Endometrial microvascular endothelial cells (primary cell): Measurements from ENCODE around the gene PARVA. TPM values are rescaled to one million over a fixed set of nuclear protein-coding genes. Genes with fewer than 3 reads are reported as not detected.

Experiments
- in situ Hi-C: cut with HindIII; loops from 2 replicates; pipeline ENCODE4 v1.10.0; 2017; ENCODE audit warnings: low sequenced_read_pairs, low pct_unique_long_range_greater_than_20kb; ENCODE audit errors: inconsistent ontology term
- total RNA-seq: library from RNA; depleted of rRNA; stranded (reverse); fragments of >200 nt; gene quantifications from one replicate; pipeline ENCODE4 v1.2.3, GENCODE V29; 2015; ENCODE audit errors: inconsistent ontology term

Gene PARVA
- total RNA-seq, 1 donor from 2014 or later: 43.5 TPM

DNA sequence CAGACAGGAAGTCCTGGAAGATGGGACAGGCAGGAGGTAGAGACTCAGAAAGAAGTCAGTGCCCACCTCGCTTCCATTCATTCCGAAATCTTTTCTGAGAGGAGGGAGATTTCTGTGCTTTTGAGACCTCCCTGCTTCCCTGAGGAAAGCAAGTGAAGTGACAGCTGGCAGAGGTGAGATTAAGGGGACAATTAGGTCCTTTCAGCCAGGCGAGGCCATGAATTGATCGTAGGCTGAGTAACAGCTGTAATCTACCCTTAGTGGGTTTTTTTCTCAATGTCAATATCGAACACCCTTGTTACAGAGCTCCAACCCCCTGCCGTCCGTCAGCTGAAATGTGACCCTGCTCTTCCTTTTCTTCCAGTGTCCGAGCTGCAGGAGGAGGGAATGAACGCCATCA, 96.0 kb downstream of the PARVA start:
- in situ Hi-C loops: no loop called here

GRCh38 chr11:12474871-12475270, 97.5 kb downstream of the PARVA start:
- in situ Hi-C loops: no loop called here

DNA sequence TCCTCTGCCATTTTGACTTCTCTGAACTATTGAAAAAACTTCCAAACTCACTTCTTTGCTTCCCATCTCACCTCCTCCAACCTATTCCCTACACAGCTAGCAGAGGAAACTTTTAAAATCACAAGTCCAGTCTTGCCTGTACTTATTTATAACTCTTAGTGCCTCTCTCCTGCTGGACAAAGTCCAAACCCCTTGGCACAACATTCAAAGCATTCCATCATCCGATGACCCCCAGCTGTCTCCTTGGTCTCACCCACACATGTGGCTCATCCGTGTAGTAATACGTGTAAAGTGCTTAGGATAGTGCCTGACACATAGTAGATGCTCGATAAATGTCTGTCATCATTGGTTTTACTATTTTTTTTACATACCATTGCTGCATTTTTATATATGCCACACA, 101.4 kb downstream of the PARVA start:
- in situ Hi-C loops: no loop called here

GRCh38 chr11:12480401-12480800, 103.0 kb downstream of the PARVA start:
- in situ Hi-C loops: no loop called here

DNA sequence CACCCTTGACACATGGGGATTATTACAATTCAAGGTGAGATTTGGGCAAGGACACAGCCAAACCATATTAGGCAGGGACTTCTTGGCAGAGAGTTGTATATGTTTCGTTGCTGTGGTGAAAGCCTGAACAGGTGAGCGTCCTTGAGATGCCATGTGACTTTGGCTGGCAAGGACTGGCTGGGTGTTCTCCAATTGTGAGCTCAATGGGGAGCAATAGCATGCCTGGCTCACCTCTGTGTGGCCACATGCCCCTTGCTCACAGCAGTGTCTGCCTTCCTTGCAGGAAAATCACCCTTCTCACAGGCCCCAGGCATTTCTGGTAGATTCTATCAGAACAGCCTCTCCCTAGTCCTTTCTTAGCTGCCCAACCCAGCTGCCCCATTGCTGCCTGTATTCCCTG, 105.5 kb downstream of the PARVA start:
- in situ Hi-C loops: no loop called here

DNA sequence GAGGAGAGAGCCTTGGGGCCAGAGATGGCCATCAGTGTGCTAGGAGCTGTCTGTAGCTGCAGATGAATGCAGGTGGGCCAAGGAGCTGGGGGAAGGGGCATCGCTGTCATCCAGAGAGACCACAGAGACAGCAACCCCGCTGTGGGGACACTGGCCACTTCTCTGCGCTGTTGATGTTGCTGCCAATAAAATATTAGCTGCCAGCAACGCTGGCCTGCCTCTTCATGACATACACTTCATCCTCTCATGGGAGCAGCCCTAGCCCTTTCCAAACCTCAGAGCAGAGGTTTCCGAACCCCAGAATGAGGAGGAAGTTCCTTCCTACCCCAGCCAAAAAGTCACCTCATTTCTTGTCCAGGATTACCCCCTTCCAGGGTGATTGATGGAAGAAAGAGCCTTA, 106.2 kb downstream of the PARVA start:
- in situ Hi-C loops: no loop called here

DNA sequence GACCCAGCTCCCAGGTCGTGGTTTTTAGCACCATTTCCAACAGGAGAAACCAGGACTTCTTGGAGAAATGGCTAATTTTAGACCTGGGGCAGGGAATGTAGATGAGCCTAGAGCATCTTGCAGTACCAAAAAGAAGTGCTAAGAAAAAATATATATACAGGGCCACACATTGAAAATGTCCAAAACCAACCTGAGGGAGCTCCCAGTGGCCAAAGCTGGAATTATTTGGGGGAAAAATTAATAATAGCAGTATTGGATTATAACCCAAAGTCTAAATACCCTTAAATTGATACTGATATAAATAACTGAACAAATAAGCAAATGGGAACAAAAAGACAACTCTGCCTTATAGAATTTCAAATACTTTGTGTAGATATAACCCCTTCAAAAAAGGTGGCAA, 108.0 kb downstream of the PARVA start:
- in situ Hi-C loops: no loop called here

- in situ Hi-C loops: no loop called here
Observed at GRCh38 chr11:12489246-12489772, 111.9 kb downstream of the PARVA start.

DNA sequence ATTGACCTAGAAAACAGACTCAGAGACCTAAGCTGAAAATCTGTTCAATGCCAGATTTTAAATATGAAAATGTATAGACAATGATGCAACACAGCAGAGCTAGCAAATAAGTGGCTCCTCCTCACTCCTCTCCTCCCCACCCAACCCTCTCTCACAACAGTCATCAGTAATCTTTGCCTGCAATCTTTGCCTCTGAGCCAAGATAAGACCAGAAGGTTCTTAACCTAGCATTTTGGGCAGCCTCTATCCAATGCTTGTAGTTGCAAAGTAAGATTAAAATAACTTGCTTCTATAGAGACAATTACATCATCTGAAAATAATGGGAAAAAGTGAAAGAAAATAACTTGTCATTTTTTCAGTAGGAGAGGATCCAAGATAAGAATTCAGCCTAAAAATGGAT, 117.3 kb downstream of the PARVA start:
- in situ Hi-C loops: no loop called here

DNA sequence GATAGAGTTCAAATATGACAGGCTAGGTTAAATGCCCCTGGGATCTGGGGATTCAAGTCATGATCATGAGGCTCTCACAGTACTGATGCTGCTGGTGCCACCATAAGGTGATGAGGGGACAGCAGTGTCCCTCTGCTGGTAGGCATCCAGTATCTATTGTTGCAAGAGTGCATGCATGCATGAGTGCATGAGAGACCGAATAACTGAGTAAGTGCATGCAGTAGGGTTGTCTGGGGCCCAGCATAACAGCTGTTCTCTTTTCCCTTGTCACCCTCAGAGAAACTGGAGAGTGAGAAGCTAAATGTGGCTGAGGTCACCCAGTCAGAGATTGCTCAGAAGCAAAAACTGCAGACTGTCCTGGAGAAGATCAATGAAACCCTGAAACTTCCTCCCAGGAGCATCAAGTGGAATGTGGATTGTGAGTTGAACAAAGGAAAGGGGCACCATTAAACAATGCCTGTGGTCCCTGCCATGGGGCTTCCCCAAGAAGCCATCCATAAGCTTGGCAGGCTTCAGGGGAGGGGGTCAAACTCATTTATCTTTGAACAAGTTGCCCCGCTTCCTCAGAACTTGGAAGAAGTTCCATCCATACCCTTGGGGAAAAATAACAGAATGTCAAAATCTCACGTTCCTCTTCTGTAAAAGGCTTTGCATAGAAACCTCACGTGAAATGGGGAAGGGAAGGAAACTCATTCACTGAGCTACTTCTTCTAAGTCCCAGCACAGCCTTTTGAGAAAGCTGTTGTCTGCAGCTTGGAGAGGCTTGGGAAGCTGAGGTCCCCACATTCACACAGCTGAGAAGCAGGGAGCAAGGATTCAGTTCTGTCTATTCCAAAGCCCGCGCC, 119.0 kb downstream of the PARVA start:
- in situ Hi-C loops: no loop called here

DNA sequence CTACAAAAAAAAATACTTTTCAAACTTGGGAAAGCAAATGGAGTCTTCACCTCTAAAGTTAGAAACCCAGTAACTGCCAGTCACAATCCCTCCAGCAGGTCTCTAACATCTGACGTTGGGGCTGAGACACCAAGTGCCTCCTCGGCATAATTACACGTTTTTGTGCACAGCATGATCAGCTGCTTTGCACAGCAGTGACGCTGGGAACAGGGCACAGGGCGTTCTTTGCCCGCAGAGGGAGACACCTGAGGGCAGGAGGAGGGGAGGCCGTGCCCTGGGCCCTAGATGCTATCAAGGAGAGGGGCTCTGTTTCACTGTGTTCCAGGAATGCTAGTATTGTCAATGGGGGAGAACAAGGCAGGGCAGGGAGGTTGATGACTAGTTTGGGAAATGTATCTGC, 120.1 kb downstream of the PARVA start:
- in situ Hi-C loops: no loop called here

- in situ Hi-C loops: no loop called here
Observed at GRCh38 chr11:12499071-12499470, 121.7 kb downstream of the PARVA start.

DNA sequence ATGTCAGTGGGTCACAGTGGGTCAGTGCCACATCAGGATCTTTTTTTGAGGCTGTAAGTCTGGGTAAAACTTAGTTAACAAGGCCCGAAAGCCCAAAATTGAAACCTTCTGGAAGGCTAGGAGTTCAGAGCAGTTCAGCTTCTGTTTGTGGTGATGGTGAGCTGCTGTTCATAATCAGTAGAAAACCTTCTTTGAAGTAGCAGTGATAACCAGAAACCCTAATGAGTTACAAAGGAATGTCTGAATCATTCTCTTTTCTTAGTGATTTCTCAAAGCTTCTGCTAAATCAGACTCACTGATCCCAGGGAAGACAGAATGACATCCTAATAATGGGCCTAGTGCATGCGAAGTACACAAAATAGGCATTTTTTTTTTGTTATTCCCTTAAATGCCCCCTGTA, 124.7 kb downstream of the PARVA start:
- in situ Hi-C loops: no loop called here

DNA sequence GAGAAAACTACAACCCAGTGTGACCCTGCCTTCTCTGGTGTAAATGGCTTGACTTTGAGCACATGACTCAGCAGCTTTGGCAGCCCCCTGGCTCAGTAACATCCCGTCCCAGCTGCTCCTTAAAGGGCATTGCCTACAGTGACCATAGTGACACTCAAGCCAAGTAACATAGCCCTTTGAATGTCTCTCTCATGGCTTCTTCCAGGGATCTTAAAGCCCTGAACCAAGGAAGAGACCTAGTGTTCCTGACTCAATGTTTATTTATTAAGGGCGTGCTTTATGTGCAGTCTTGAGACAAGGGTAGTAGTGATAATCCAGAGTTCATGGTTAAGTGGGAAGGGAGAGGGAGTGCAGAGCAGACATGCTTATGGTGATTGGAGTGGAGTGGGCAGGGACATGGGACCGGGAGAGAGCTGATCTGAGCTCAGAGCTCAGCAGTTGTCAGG, 125.7 kb downstream of the PARVA start:
- in situ Hi-C loops: no loop called here

- in situ Hi-C loops: no loop called here
Observed at GRCh38 chr11:12503886-12504285, 126.5 kb downstream of the PARVA start.

GRCh38 chr11:12505183-12505582, 127.8 kb downstream of the PARVA start:
- in situ Hi-C loops: no loop called here

DNA sequence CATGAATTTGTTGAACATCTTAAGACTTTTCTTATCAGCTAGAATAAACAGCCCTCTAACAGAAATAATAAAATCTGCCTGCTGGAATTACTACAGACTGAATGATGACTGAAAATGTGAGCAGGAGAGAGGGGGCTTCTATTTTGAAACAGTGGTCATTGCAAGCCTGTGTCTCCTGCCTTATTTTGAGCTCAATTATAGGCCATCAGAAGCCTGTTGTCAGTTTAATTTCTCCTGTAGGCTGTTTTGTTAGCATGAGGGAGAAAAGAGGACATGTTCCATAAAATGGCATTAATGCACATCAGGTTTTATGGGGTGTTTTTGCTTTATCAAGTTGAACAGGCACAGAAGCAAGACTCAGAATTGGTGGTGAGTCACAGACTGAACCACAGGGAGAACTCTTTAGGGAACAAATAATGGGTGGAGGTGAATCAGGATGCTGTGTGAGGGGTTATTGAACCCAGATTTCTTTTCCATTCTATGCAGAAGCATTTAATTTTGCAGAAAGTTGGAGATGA, 129.1 kb downstream of the PARVA start:
- in situ Hi-C loops: no loop called here

GRCh38 chr11:12507391-12507790, 130.0 kb downstream of the PARVA start:
- in situ Hi-C loops: no loop called here

GRCh38 chr11:12508151-12508751, 130.9 kb downstream of the PARVA start:
- in situ Hi-C loops: no loop called here

DNA sequence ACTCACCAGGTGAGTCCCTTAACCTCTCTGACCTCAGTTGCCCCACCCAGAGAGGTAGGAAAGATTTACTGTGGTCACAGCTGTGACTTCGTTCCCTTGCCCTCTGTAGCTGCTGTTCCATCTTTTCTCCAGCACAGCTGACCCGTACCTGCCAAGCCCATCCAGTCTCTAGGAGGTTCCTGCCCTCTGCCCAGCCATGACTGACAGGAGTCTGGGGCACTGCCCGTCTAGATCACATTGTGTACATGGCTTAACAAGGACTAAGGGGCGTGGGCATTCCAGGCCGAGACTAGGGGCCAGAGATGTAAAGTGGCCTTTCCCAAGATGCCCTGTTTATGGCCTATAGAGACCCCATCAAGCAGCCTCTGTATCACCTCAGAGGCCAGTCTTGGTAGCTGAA, 132.0 kb downstream of the PARVA start:
- in situ Hi-C loops: no loop called here
